A673 (cell line): Measurements from ENCODE around the gene SPATC1L.

ENCODE experiments used
- EZH2 ChIP-seq: fragments of 200-600 bp; sonication (generic); IDR thresholded peaks from 2 replicates; pipeline ENCODE4 v1.6.1; 2017; ENCODE audit warnings: borderline replicate concordance, low read depth, mild to moderate bottlenecking, mixed read lengths, antibody characterized with exemption, low read length; ENCODE audit not compliant: poor library complexity, severe bottlenecking
- TF ChIP-seq, protein P1 (sequence below): fragments of 300-800, 200-600 bp; sonication (generic); conservative IDR thresholded peaks from 2 replicates; pipeline ENCODE4 v1.5.1; 2017; ENCODE audit warnings: low read depth, mild to moderate bottlenecking, antibody characterized with exemption, low read length, moderate library complexity, mixed read lengths

DNA sequence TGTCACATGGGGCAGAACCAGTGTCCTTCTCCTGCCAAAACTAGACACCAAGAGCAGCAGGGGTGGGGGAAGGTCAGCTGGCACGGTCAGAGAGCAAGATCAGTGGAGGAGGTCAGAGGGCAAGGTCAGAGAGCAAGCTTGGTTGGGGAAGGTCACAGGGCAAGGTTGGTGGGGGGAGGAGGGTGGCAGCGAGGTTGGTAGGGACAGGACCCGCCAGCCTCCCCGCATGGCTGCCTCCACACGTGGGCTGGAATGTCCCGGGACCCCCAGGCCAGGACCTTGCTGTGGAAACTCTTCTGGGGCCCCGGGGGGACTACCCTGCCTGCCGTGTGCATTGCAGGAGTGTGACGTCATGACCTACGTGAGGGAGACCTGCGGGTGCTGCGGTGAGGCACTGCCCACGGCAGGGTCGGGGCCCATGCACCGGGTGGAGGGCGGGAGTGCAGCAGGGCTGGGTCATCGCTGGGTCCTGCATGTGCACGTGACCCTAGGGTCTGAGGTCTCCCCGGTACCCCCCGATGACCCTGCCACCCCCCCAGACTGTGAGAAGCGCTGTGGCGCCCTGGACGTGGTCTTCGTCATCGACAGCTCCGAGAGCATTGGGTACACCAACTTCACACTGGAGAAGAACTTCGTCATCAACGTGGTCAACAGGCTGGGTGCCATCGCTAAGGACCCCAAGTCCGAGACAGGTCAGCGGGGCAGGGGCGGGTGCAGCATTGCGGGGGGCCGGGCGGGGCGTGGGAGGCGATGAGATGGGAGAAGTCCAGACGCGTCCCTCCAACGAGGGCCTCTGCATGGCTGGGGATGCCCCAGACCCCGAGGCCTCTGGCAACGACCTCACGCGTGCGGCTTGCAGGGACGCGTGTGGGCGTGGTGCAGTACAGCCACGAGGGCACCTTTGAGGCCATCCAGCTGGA lies 59.1 kb downstream of the SPATC1L start:
- TF ChIP-seq, protein P1, sequence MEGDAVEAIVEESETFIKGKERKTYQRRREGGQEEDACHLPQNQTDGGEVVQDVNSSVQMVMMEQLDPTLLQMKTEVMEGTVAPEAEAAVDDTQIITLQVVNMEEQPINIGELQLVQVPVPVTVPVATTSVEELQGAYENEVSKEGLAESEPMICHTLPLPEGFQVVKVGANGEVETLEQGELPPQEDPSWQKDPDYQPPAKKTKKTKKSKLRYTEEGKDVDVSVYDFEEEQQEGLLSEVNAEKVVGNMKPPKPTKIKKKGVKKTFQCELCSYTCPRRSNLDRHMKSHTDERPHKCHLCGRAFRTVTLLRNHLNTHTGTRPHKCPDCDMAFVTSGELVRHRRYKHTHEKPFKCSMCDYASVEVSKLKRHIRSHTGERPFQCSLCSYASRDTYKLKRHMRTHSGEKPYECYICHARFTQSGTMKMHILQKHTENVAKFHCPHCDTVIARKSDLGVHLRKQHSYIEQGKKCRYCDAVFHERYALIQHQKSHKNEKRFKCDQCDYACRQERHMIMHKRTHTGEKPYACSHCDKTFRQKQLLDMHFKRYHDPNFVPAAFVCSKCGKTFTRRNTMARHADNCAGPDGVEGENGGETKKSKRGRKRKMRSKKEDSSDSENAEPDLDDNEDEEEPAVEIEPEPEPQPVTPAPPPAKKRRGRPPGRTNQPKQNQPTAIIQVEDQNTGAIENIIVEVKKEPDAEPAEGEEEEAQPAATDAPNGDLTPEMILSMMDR: no peak
- no peak for TF ChIP-seq EZH2
